ENCODE measurements around the gene PDZD2.
"Not testable (repeated sequence)": the region's sequence is repeated elsewhere in the genome, so short reads cannot be mapped to it uniquely, and the experiment has no call there.

PDZD2 gene

DNA sequence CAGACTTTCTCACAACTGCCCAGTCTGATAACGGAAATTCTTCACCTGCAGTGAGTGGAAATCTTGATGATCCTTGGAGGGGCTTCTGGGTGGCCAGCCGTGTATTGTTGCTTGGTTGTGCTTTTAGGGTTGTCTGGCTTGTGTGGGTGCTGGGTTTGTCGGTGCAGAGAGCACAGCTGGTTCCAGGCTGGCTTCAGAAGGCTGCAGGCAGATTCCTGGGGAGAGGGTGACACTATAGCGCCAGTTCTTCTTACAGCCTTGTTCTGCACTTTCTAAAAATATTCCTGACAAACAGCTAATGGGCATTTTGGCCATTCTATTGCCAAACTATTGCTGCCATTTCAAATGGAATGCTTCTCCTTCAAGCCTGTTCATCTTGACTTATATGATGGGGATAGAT lies 99.3 kb downstream of the PDZD2 start:
- no peak for DNase-seq

GRCh38 chr5:31741496-31741895 lies 102.6 kb downstream of the PDZD2 start:
- no peak for DNase-seq

DNA sequence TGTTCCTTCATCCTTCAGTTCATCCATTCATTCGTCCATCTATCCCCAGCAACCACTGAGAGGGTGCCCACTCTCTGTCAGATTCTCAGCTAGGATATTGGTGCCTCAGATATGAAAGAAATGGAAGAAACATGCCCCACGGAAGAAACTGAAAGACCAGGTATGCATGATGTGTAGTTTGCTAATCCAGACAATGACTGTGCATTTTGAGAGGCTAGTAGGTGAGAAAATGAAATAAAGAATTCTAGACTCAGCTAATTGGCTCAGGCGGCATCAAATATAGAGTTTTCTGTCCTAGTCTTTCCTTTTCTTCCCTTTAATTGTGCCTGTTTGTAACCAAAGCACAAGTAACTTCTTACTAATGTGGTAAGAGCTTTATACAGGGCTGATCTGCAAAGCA lies 104.7 kb downstream of the PDZD2 start:
- no peak for DNase-seq

DNA sequence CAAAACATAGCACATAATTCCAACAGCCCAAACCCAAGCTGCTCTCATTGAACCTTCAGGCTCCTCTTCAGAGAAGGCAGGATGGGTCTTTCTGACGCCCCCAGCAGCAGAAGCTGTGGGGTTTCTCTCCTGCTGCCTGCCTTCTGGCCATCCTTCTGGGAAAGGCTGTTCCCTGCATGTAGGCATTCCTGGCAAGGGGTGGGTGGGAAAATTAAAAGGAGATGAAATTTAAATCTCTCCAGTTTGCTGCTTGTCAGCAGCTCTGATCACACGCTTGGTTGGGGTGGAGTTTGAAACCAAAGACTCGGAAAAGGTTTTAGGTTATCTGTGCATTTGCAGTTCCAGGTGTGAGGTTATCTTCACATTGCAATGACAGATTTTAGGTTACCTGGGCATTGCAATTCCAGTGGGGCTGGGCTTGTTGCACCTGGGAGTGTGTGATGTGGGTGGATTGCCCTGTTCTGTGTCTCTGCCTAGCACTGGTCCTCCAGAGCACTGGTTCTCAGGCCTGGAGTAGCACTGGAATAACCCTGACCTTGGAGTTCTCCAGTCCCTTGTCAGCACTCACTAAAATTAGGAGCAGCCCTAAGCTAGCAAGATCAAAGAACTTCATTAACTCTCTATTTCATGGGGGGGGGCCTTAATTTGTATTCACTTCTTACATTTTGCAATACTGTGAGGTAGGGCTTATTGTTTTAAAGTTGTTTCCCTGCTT lies 109.7 kb downstream of the PDZD2 start:
- DNase-seq, result no peak

DNA sequence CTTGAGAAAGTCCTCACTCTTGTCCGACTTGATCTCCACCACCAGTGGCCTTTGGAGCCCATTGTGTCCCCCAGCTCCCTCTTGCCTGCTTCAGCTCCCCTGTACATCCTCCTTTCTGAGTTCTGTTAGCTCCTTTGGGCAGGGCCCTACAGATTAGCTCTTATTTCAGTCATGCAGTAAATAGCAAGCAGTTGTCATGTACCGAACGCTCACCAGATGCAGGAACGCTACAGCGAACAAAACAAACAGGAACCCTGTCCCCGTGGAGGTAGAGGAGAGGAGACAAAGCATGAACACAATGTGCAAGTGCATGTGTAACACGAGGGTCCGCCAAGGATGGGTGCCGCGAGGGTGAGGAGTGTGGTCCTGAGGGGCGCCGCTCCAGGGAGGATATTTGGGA lies 111.3 kb downstream of the PDZD2 start:
- DNase-seq, result no peak

DNA sequence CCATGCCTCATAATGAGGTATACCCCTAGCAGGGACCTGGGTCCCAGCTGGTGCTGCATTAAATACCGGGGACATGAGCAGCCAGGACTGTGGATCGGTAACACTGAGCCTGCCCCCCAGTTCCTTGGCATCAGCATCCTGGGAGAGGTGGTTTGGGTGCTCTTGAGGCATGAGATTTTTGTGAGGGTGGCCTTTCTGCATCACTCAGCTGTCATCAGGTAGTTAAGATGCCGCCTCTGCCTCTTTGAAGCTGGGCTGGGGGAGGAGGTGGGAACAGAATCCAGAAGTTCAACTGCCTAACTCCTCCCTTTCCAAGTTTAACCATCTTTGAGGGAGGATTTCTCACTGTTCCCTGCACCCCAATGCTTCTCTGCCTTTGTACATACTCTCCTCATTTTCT lies 112.7 kb downstream of the PDZD2 start:
- DNase-seq, result no peak

DNA sequence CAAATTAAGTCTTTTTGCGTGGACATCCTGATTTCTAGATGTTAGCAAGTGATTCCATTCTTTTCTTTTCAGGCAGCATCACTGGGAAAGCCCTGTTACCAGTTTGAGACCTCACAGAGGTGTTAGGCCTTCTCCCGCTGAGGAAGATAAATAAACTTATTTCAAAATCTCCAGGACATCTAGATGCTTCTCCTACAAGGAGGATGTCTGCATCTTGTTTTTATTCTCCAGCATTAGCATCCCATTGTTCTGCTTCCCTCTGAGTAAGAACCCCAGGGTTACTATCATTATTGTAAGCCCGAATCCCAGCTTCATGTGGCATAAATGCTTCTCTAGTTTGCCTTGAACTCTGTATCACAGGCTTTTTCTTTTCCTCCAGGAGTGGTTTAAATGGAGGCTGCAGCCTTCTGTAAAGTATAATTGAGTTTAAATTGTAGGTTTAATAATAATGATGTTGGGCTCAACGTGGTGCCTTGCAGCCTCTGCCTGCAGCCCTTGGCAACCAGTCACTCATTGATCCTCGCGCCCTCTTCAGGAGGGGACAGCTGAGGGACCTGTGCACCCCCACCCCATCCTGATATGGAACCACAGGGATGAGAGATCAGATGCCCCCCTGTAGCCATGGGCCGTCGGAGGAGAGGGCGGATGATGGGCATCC lies 114.9 kb downstream of the PDZD2 start:
- DNase-seq, result no peak

DNA sequence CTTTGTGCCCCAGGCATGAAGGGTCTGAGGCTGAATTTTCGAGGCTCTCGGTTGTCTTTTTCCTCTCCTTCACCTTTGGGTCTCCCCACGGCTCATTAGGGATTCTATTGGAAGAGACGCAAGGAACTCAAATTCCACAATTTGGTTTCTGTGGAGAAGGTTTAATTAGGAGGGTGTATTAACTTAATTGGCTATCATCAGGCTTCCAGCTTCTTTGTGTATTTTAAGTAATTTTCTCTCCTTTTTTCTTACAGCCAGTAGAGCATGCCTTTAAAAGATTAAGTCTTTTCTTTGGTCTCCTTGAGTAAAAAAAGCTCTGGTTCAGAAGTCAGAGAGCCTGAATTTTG lies 115.4 kb downstream of the PDZD2 start:
- DNase-seq, result no peak

- no peak for DNase-seq
Measured at GRCh38 chr5:31754741-31755675, 116.1 kb downstream of the PDZD2 start.

GRCh38 chr5:31755676-31756230 lies 116.8 kb downstream of the PDZD2 start:
- no peak for DNase-seq

GRCh38 chr5:31757806-31758205 lies 118.9 kb downstream of the PDZD2 start:
- no peak for DNase-seq

DNA sequence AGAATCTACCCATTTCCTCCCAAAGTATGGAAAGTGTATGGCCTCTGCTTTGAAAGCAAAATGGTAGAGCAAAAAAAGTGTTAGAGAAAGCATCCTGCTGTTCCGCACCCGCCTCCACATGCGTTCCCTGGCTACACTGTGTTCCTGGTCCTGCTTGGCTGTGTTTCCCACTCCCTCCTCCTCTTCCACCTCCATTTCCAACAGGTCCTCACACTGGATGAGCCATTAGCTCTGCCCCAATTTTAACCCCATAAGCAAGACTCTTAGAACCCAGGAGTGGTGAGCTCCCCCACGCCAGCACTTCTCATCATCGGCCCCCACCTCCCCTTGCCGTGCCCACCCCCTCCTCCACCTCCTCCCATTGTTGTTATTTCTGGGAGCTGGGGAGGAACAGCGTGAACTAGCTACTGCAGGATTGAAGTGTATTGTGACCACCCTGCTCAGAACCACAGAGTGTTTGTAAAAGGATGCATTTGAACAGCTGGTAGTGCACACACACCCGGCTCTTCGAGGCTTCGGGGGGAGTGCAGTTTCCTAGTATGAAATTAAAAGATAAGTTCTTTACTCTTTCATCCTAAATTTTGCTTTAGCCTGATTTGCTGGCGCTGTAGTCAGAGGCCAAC lies 120.0 kb downstream of the PDZD2 start:
- no peak for DNase-seq

GRCh38 chr5:31759925-31760324 lies 121.0 kb downstream of the PDZD2 start:
- DNase-seq, result no peak

DNA sequence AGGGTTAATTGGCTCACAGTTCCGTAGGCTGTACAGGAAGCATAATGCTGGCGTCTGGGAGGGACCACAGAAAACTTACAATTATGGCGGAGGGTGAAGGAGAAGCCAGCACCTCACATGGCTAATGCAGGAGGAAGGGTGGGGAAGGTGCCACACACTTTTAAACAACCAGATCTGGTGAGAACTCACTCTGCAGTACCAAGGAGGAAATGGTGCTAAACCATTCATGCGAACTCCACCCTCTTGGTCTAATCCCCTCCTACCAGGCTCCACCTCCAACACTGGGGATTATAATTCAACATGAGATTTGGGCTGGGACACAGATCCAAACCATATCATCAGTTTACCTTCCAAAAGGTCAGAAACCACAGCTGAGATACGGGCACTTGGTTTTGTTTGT lies 122.9 kb downstream of the PDZD2 start:
- no peak for DNase-seq

DNA sequence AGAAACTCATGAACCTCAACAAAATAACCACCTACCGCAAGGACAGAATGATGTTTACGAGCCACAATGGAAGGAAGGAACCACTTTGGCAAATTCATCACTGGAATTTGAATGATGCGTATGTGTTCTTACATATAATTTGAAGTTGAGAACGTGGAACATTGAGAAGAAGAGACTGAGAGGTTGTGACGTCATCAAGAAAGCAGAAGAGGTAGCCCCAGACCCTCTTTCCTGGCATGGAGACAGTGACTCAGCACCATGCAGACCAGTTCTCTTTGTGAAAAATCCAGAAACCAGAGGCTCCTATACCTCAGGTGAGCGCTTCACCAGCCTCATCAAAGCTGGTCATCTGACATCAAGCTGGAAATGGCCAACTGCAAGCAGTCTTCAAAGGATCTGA lies 124.5 kb downstream of the PDZD2 start:
- no peak for DNase-seq

GRCh38 chr5:31764687-31765086 lies 125.8 kb downstream of the PDZD2 start:
- not testable (repeated sequence) for DNase-seq

GRCh38 chr5:31767335-31768031 lies 128.6 kb downstream of the PDZD2 start:
- DNase-seq, result no peak

- no peak for DNase-seq
Measured at GRCh38 chr5:31768046-31768445, 129.1 kb downstream of the PDZD2 start.

DNA sequence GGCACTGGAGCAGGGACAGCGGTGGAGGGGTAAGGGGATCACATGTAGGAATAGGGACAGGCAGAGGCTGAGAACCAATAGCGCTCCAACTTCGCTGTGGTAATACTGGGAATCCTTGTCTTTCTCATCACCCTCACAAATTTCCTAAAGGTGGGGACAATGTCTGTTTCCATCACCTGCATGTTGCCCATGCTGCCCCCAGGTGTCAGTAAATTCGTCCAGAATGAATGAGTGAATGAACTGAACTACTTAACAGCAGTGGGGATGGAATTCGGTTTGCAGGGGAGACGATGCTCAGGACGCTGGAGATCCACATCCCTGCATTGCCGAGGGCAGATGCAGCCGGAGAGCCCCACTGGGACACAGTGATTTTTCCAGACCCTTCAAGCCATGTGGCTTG lies 129.9 kb downstream of the PDZD2 start:
- DNase-seq, result no peak

DNA sequence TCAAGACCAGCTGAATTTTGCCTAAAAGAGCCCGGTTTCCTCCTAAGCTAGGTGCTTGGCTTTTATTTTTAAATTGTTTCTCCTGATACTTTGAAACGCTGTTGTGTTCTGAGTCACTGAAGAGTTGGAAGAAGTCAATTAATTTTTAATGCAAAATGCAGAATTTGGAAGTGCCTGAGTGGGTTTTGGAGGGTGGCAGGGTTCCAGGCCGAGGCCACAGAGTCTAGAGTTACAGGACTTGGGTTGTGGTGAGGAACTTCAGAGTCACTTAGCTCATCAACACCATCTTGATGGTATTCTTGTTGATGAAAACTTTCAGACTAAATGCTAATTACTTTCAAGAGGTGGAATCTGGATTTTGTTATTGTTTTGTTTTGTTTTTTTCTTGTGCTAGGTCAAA lies 130.6 kb downstream of the PDZD2 start:
- DNase-seq, result no peak

DNA sequence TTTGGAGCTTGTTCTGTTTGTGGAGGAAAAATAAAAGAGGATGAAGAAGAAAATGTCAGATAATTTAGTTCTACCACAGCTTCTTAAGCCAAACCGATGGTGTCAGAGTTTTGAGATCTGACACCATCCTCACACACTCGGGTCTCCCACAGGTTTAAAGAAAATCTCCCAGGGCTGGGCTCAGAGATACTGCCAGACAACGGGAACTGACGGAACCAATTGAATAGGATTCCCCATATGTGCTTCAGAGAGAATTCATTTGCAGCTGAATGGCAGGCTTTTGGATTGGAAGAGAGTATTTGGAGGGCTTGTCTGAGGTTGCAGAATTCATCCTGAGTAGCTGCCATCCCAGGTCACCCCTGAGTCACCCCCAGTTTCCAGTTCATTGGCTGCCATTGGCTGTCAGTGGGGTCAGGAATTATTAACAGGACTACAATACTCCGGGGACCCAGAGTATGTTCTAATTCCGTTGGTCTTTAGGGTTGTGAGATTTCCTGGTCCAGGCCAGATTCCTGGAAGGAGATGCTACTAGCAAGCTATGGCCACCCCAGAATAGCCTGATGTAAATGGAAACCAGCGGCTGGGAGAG lies 131.3 kb downstream of the PDZD2 start:
- DNase-seq, result no peak

- no peak for DNase-seq
Measured at GRCh38 chr5:31770998-31771397, 132.1 kb downstream of the PDZD2 start.

All from activated CD4-positive, alpha-beta T cell treated with anti-CD3 and anti-CD28 coated beads for 48 hours (primary cell).